GM12878 (cell line): ENCODE results near the gene IFRD1.

Experiments
- MTA3 ChIP-seq: IDR thresholded peaks from 2 replicates; pipeline ENCODE4 v1.6.1; 2012; ENCODE audit warnings: low read length, inconsistent platforms, borderline replicate concordance
- NBN ChIP-seq: fragments of 450-650 bp; IDR thresholded peaks from 2 replicates; pipeline ENCODE4 v1.6.1; 2016
- POLR2A ChIP-seq: IDR thresholded peaks from 2 replicates; pipeline ENCODE4 v1.6.1; 2011; ENCODE audit warnings: low read depth, mild to moderate bottlenecking, low read length
- RAD21 ChIP-seq: IDR thresholded peaks from 2 replicates; pipeline ENCODE4 v1.6.1; 2011; ENCODE audit warnings: mild to moderate bottlenecking, low read depth, low read length, moderate library complexity; ENCODE audit not compliant: insufficient read depth
- ZBTB33 ChIP-seq: fragments of 450-650 bp; IDR thresholded peaks from 2 replicates; pipeline ENCODE4 v1.6.1; 2017; ENCODE audit warnings: mild to moderate bottlenecking

GRCh38 chr7:112508404-112508803, 58.1 kb downstream of the IFRD1 start:
- TF ChIP-seq ZBTB33, result no peak
- no peak for TF ChIP-seq NBN
- TF ChIP-seq POLR2A, result no peak
- no peak for TF ChIP-seq MTA3
- no peak for TF ChIP-seq RAD21
